HL-60 (cell line): Measurements from ENCODE around the gene SH3D19.

Experiments
- DNase-seq, 2 experiments: peaks; one replicate each; pipeline ENCODE4 v3.0.0-alpha.2; 2010 to 2020; ENCODE audit warnings: low read depth in 1 of 2, low spot score in 1 of 2
- H3K27ac ChIP-seq: fragments of 250-450 bp; sonication (Bioruptor Pico); replicated peaks from 2 replicates; pipeline ENCODE4 v1.5.1; 2020; ENCODE audit warnings: mild to moderate bottlenecking, moderate library complexity
- H3K27me3 ChIP-seq: fragments of 250-450 bp; sonication (Bioruptor Pico); 2 replicates; pipeline ENCODE4 v1.5.1; 2021; ENCODE audit warnings: mild to moderate bottlenecking, moderate library complexity; ENCODE audit not compliant: insufficient read depth, poor library complexity, severe bottlenecking
- H3K4me3 ChIP-seq: replicated peaks from 2 replicates; pipeline ENCODE4 v1.5.1; 2011; ENCODE audit warnings: mild to moderate bottlenecking, control low read depth, low read length; ENCODE audit not compliant: insufficient read depth
- CTCF ChIP-seq: IDR thresholded peaks from one replicate; pipeline ENCODE4 v1.5.1; 2011; ENCODE audit warnings: low read length, control low read depth, inconsistent platforms; ENCODE audit not compliant: insufficient read depth
- GABPA ChIP-seq: IDR thresholded peaks from 2 replicates; pipeline ENCODE4 v1.6.1; 2012; ENCODE audit warnings: low read depth
- POLR2AphosphoS5 ChIP-seq: IDR thresholded peaks from 2 replicates; pipeline ENCODE4 v1.6.1; 2012; ENCODE audit warnings: low read depth
- REST ChIP-seq: IDR thresholded peaks from 2 replicates; pipeline ENCODE4 v1.6.1; 2012; ENCODE audit warnings: low read depth; ENCODE audit not compliant: insufficient replicate concordance
- SPI1 ChIP-seq: IDR thresholded peaks from 2 replicates; pipeline ENCODE4 v1.6.1; 2012; ENCODE audit warnings: low read depth, mild to moderate bottlenecking, borderline replicate concordance

SH3D19 gene

GRCh38 chr4:151114338-151114737 lies 211.1 kb downstream of the SH3D19 start:
- DNase-seq: no peak
- no peaks in the 10 kb centered on the region for H3K27me3 ChIP-seq
- H3K4me3 ChIP-seq: no peak overlapping the region
- H3K27ac ChIP-seq: no peak overlapping the region
- TF ChIP-seq POLR2AphosphoS5: 0 out of 2 replicates have a peak, but pooled peaks have one; percentile 18
- no peak for TF ChIP-seq GABPA

GRCh38 chr4:151110236-151110635 lies 215.2 kb downstream of the SH3D19 start:
- H3K27ac ChIP-seq: no peak overlapping the region
- TF ChIP-seq POLR2AphosphoS5 (0 out of 2 replicates have a peak, but pooled peaks have one; percentile 27), CTCF (no peak)
- H3K4me3 ChIP-seq: no peak overlapping the region
- H3K27me3 ChIP-seq: no peaks in the 10 kb centered on the region
- no peak for DNase-seq

- DNase-seq: no peak
- Histone ChIP-seq H3K27me3 (no peaks in the 10 kb centered on the region), H3K4me3 (no peak overlapping the region), H3K27ac (no peak overlapping the region)
- TF ChIP-seq REST (no peak), SPI1 (no peak), POLR2AphosphoS5 (no peak), CTCF (no peak)
These were observed 218.3 kb downstream of the SH3D19 start for GRCh38 chr4:151107063-151107462.

- Histone ChIP-seq H3K4me3 (no peak overlapping the region), H3K27ac (no peak overlapping the region), H3K27me3 (no peaks in the 10 kb centered on the region)
- TF ChIP-seq POLR2AphosphoS5: peak; percentile 83
- no peak for TF ChIP-seq CTCF
- TF ChIP-seq GABPA: no peak
- DNase-seq: no peak
These were observed 219.9 kb downstream of the SH3D19 start for GRCh38 chr4:151105454-151106032.

GRCh38 chr4:151104621-151105020 lies 220.8 kb downstream of the SH3D19 start:
- H3K27ac ChIP-seq: no peak overlapping the region
- TF ChIP-seq REST (no peak), CTCF (no peak), POLR2AphosphoS5 (no peak), GABPA (no peak), SPI1 (no peak)
- no peak for DNase-seq
- no peak overlapping the region for H3K4me3 ChIP-seq
- H3K27me3 ChIP-seq: no peaks in the 10 kb centered on the region
